Stimulated activated CD4-positive, alpha-beta T cell treated with anti-CD3 and anti-CD28 coated beads, Interleukin-2, amount 100 ng/mL, for 48 hours (primary cell): ENCODE results near the gene PLA2G1B.

Source experiments
- DNase-seq, 2 donors: peaks; one replicate each; pipeline ENCODE4 v3.0.0-alpha.2; 2020

The PLA2G1B gene

GRCh38 chr12:120327593-120327992 is at the start of gene PLA2G1B:
Gene PLA2G1B, minus strand, starts transcription at chr12:120327779. Its CDS starts 26 bp downstream, at chr12:120327753.
- DNase-seq = no peak

DNA sequence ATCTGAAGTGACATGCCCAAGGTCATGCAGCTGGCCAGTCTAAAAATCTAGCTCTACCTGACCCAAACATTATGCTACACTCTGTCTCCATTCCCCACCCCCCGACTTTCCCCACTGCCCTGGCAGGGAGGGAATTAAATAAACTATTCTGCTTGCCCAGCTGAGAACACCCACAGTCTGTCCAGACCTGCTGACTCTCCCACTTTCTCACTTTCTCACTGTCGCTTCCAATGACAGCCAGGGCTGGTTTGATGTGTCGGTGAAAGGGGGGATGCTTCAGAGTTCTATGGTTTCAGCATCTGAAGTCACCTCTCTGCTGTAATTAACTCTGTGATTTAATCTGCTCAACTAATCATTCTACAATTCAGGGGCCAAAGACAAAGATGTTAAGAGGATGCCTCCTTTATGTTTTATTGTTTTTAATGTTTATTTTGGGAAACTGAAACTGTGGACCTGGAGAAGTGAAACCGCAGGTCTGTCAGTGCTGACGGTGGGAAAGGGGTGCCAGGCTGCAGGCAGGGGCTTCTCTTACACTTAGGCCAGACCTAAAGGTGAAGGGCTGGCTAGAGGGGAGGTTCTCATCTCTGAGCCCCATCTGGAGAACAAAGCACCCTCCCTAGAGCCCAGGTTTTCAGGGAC is 49.5 kb upstream of the PLA2G1B start:
- DNase-seq = no peak

DNA sequence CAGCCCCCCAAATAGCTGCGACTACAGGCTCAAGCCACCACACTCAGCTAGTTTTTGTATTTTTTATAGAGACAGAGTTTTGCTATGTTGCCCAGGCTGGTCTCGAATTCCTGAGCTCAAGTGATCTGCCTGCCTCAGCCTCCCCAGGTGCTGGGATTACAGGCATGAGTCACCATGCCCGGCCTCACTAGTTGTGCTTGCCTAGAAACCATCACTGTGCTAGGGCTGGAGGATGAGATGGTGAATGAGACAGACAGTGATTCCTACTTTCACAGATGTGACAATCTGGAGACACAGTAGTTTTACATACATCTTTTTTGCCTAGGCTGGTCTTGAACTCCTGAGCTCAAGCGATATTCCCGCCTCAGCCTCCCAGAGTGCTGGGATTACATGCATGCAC is 48.8 kb upstream of the PLA2G1B start:
- no peak for DNase-seq

GRCh38 chr12:120376009-120376408 is 48.4 kb upstream of the PLA2G1B start:
- DNase-seq = no peak

DNA sequence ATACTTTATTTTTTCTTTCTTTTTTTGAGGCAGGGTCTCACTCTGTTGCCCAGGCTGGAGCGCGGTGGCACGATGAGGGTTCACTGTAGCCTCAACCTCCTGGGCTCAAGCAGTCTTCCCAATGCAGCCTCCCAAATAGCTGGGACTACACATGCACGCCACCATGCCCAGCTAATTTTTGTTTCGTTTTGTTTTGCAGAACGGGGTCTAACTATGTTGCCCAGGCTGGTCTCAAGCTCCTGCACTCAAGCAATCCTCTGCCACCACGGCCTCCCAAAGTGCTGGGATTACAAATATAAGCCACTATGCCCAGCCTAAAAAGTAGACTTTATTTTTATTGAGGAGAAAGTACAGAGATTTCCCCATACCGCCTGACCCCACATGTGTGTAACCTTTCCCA is 46.1 kb upstream of the PLA2G1B start:
- no peak for DNase-seq

DNA sequence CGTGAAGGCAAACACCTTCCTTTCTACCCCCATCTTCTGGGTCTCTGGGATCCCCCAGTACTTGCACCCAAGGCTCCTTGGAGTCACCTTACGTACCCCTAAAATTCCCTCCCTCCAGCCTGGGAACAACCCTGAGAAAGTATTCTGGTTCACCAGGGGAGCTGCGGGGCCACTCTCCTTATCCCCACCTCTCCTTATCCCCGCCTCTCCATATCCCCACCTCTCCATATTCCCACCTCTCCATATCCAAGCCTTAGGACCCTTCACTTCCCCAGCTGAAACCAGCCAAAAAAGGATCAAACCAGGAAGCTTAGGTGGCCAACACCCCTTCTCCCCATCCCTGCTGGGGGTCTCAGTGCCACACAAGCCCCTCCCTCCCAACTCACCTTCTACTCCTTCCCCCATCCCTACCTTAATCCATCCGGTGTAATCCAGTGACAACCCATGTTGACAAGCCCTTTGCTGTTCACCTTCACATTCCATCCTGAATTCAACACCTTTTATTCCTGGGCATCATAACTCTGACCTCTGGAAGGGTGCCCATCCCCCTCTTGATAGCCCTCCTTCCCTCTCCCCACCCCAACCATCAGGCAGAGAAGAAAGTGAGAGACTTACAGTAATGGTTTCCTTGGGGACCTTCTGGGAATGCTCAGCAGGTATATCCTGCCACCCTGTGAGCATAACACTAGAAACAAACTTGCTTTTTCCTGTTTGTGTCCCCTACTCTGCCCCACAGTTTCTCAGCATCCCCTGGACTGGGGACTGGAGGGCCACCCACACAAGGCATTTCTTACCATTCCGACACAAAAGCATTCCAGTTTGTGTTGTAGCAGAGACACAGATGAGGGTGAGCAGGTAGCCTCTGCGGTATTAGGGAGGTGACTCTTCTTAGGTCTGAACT is 43.0 kb upstream of the PLA2G1B start:
- no peak for DNase-seq

- DNase-seq = no peak
These were observed 42.2 kb upstream of the PLA2G1B start for GRCh38 chr12:120369603-120370342.

- DNase-seq = no peak
These were observed 41.4 kb upstream of the PLA2G1B start, which contains the start of gene MSI1 for GRCh38 chr12:120368789-120369602. Gene MSI1, minus strand, starts transcription at chr12:120369164. Its CDS starts 73 bp downstream, at chr12:120369091.

DNA sequence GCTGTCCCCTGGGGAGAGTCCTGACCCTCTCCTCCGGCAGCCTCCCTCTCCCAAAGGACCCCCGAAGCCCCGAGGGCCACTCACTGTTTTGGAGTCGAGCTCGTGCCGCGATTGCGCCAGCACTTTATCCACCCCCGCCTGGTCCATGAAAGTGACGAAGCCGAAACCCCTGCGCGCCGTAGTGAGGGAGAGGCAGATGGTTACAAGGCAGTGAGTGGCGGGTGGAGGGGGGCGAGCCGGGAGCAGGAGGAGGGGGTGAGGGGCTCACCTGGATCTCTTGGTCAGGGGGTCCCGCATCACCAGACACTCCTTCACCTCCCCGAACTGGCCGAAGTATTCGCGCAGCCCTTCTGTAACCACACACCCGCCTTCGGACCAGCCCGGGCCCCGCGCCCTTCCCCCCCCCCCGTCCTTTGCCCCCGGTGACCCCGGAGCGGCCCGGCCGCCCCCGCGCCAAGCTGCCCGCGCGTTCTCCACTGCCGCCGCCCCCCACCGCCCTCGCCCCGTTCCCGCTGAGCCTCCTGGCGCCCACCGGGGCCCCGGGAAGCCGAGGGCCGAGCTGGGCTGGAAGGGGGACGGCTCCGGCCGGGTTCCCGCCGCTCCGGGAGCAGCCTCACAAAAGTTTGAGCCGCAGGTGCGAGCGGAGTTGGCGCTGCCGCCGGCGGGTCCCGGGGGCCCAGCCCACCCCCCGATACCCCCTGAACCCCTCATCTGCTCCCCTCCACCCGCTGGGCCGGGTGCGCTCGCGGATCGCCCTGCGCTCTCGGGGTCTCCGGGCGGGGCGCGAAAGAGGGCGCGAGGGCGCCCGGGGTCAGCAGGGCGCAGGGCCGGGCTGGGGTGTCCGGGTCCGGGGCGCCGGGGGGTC is 40.6 kb upstream of the PLA2G1B start:
- DNase-seq = peak; percentile 35 to 40

- DNase-seq = no peak
These were observed 39.8 kb upstream of the PLA2G1B start for GRCh38 chr12:120367233-120367923.

DNA sequence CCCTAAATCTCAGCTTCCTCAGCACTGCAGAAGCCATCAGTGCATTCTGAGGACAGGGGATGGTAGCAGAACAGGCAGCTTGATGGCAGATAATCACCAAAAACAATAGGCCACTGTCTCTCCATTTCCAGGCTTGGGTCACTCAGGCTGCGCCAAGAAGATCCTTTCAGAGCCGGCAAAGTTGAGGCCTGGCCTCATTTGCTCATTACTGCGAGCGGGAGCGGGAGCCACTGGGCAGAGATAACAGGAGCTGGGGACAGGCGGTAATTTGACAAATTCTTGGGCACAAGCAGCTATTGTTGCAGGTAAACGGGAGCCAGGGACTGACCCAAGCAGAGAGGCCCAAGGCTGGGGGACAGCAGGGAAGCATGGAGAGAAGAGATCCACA is 39.3 kb upstream of the PLA2G1B start:
- no peak for DNase-seq

GRCh38 chr12:120366341-120366705 is 38.7 kb upstream of the PLA2G1B start:
- no peak for DNase-seq

GRCh38 chr12:120365675-120366340 is 38.2 kb upstream of the PLA2G1B start:
- DNase-seq = no peak

GRCh38 chr12:120364487-120364886 is 36.9 kb upstream of the PLA2G1B start:
- no peak for DNase-seq

- no peak for DNase-seq
These were observed 35.8 kb upstream of the PLA2G1B start for GRCh38 chr12:120363274-120363855.

DNA sequence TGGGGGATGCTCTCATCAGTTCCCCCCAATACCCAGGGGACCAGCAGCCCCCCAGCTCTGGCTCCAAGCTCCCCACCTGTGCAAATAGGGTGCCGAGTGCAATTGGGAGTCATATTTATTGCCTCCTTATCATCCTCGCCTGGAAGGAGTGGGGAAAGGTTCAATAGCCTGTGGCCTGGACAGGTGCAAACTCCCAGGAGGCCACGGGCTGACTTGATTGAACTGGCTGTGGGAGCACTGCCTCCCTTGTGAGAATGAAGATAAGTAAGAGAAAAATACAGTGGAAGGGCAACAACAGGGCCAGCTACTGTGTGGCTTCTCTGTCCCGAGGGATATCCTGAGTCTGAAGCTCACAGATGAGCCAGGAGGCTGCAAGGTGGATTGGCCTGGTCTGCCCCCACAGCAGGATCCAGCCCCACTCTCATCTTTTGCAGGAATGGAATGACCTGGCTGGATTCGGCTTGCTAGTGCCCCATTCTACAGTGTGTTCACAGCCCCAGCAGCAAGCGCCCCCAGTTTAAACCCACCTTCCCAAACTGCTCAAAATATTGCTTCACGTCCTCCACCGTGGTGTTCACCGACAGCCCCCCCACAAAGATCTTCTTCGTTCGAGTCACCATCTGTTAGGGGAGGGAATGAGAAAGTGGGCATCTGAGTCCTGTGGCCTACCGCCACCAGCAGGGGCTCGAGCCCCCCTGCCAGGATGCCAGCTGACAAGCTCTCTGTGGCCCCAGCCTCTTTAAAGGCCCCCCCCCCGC is 35.1 kb upstream of the PLA2G1B start:
- no peak for DNase-seq

- no peak for DNase-seq
These were observed 34.1 kb upstream of the PLA2G1B start for GRCh38 chr12:120361506-120362208.

DNA sequence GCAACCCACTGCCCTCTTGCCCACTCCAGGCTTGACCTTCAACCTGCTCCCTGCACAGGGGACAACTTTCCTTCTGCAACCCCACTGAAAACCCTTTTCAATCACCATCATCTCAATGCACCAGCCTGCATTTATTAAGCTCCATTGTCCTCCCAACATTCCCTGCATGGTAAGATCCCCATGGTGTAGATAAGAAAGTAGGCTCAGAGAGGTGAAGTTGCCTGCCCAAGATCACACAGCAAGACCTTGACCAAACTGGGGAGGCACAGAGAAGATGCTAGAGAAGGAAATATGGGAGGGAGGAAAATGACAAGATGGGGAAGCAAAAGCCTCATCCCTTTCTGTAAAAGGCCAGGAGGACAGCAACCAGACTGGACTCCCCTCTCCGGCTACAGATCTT is 31.5 kb upstream of the PLA2G1B start:
- DNase-seq = no peak
